PC-3 (cell line): ENCODE results near the gene RABGEF1. TPM values are rescaled to one million over a fixed set of nuclear protein-coding genes. Genes with fewer than 3 reads are reported as not detected.
"Not testable (repeated sequence)": the region's sequence is repeated elsewhere in the genome, so short reads cannot be mapped to it uniquely, and the experiment has no call there.

ENCODE experiments used
- ATAC-seq: fragments of 200-7000 bp; cut with Tn5 transposase; 2 replicates; pipeline ENCODE4 v1.9.1; 2020; ENCODE audit warnings: mild to moderate bottlenecking, moderate library complexity
- BruUV-seq: library from RNA; stranded (reverse); fragments of 400-500 nt; replicated peaks from 2 replicates; lab custom pipeline; 2021; lab: Mats Ljungman, UMichigan
- CTCF ChIA-PET: fragments of 300-600 bp; sonication (Branson Sonifier 250); formaldehyde crosslinking; loops from one replicate; lab custom pipeline; 2022; ENCODE audit warnings: antibody characterized with exemption; lab: Charles Lee
- POLR2A ChIA-PET: fragments of 300-600 bp; sonication (Branson Sonifier 250); formaldehyde crosslinking; loops from one replicate; lab custom pipeline; 2022; ENCODE audit warnings: antibody characterized with exemption; ENCODE audit not compliant: unreplicated experiment; lab: Charles Lee
- DNase-seq: peaks from one replicate; pipeline ENCODE4 v3.0.0-alpha.2; 2015
- H2AFZ ChIP-seq: fragments of 300-600 bp; sonication (generic); 2 replicates; pipeline ENCODE4 v1.6.0; 2016; ENCODE audit warnings: antibody characterized with exemption, low read length
- H3F3A ChIP-seq: fragments of 300-600 bp; sonication (generic); one replicate; pipeline ENCODE4 v1.6.0; 2017; ENCODE audit warnings: antibody characterized with exemption, low read length, control low read depth, mild to moderate bottlenecking; ENCODE audit not compliant: unreplicated experiment
- H3K27ac ChIP-seq: fragments of 300-600 bp; sonication (generic); 2 replicates; pipeline ENCODE4 v1.5.1; 2016; ENCODE audit warnings: mild to moderate bottlenecking, low read length
- H3K27me3 ChIP-seq: fragments of 300-600 bp; sonication (generic); 2 replicates; pipeline ENCODE4 v1.6.1; 2016; ENCODE audit warnings: low read length, mixed read lengths
- H3K36me3 ChIP-seq: fragments of 300-600 bp; sonication (generic); 2 replicates; pipeline ENCODE4 v1.6.1; 2016; ENCODE audit warnings: low read depth, mixed run types, low read length, mixed read lengths
- H3K4me1 ChIP-seq: fragments of 300-600 bp; sonication (generic); 2 replicates; pipeline ENCODE4 v1.5.1; 2016; ENCODE audit warnings: low read length; ENCODE audit not compliant: insufficient read depth
- H3K4me2 ChIP-seq: fragments of 300-600 bp; sonication (generic); 2 replicates; pipeline ENCODE4 v1.6.0; 2016; ENCODE audit warnings: low read length
- H3K4me3 ChIP-seq: fragments of 300-600 bp; sonication (generic); 2 replicates; pipeline ENCODE4 v1.5.1; 2016; ENCODE audit warnings: mild to moderate bottlenecking, low read length, mixed read lengths
- H3K79me2 ChIP-seq: fragments of 300-600 bp; sonication (generic); 2 replicates; pipeline ENCODE4 v1.6.1; 2017; ENCODE audit warnings: low read length, mixed read lengths
- H3K9ac ChIP-seq: fragments of 300-600 bp; sonication (generic); 2 replicates; pipeline ENCODE4 v1.6.0; 2016; ENCODE audit warnings: mild to moderate bottlenecking, low read length
- H3K9me2 ChIP-seq: fragments of 300-600 bp; sonication (generic); replicated peaks from 2 replicates; pipeline ENCODE4 v1.6.1; 2016; ENCODE audit warnings: mixed run types, low read length, mixed read lengths
- H3K9me3 ChIP-seq: fragments of 300-600 bp; sonication (generic); 2 replicates; pipeline ENCODE4 v1.6.1; 2016; ENCODE audit warnings: low read length, mixed read lengths
- H4K20me1 ChIP-seq: fragments of 300-600 bp; sonication (generic); 2 replicates; pipeline ENCODE4 v1.6.1; 2016; ENCODE audit warnings: low read length, mixed read lengths
- EZH2 ChIP-seq: fragments of 300-600 bp; sonication (generic); IDR thresholded peaks from one replicate; pipeline ENCODE4 v1.6.1; 2017; ENCODE audit warnings: antibody characterized with exemption, mild to moderate bottlenecking, low read length; ENCODE audit not compliant: unreplicated experiment
- EZH2phosphoT487 ChIP-seq: fragments of 300-600 bp; sonication (generic); IDR thresholded peaks from 2 replicates; pipeline ENCODE4 v1.6.1; 2018; ENCODE audit warnings: mild to moderate bottlenecking, antibody characterized with exemption, low read length, borderline replicate concordance
- intact Hi-C: fragments of 100-400 bp; cut with micrococcal nuclease; formaldehyde crosslinking; loops from 2 replicates; pipeline ENCODE4 v1.9.0; 2023
- total RNA-seq: library from RNA; depleted of rRNA; stranded (reverse); fragments of >200 nt; gene quantifications from 2 replicates; pipeline ENCODE4 v1.2.3, GENCODE V29; 2014
- TF ChIP-seq, protein P1 (sequence below): fragments of 300-600 bp; sonication (generic); conservative IDR thresholded peaks from 2 replicates; pipeline ENCODE4 v1.5.1; 2017; ENCODE audit warnings: antibody characterized with exemption, low read depth, mild to moderate bottlenecking, low read length

RABGEF1 gene
- total RNA-seq, 1 experiment from 2014 or later: 19.8 TPM

DNA sequence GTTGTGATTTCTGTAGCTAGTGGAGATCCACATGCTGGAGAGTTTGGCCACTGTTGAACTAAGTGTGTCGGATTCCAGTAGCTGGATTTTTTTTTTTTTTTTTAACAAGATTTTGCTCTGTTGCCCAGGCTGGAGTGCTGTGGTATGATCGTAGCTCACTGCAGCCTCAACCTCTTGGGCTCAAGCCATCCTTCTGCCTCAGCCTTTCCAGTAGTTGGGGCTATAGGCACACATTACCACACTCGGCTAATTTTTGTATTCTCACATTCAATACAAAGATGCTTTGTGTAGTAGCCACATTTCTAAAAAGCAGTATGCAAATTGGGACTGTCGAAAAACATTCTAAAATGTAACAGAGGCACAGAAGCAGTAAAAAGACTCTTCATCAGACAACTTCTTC, 63.5 kb downstream of the RABGEF1 start:
- no TSS peak for BruUV-seq
- POLR2A ChIA-PET: interaction anchor here (0.6 kb wide), 1 partner anchor 744 kb away, joined by 3 read pairs; no protein-coding TSS in a partner anchor
- H3K9me2 ChIP-seq: no peaks in the 10 kb centered on the region
- H3F3A ChIP-seq: no peaks in the 10 kb centered on the region
- H3K79me2 ChIP-seq: no peaks in the 10 kb centered on the region
- H3K36me3 ChIP-seq: peaks cover 35% of the 10 kb centered on the region
- ATAC-seq: no peak
- H3K4me3 ChIP-seq: no peak overlapping the region
- H3K9me3 ChIP-seq: no peaks in the 10 kb centered on the region
- H3K27ac ChIP-seq: no peak overlapping the region
- CTCF ChIA-PET: no interaction called here
- H3K27me3 ChIP-seq: no peaks in the 10 kb centered on the region
- H2AFZ ChIP-seq: no peak overlapping the region
- no peak overlapping the region for H3K9ac ChIP-seq
- no peaks in the 10 kb centered on the region for H4K20me1 ChIP-seq
- intact Hi-C loops: no loop called here
- TF ChIP-seq EZH2phosphoT487 (no peak), EZH2 (no peak)
- TF ChIP-seq, protein P1, sequence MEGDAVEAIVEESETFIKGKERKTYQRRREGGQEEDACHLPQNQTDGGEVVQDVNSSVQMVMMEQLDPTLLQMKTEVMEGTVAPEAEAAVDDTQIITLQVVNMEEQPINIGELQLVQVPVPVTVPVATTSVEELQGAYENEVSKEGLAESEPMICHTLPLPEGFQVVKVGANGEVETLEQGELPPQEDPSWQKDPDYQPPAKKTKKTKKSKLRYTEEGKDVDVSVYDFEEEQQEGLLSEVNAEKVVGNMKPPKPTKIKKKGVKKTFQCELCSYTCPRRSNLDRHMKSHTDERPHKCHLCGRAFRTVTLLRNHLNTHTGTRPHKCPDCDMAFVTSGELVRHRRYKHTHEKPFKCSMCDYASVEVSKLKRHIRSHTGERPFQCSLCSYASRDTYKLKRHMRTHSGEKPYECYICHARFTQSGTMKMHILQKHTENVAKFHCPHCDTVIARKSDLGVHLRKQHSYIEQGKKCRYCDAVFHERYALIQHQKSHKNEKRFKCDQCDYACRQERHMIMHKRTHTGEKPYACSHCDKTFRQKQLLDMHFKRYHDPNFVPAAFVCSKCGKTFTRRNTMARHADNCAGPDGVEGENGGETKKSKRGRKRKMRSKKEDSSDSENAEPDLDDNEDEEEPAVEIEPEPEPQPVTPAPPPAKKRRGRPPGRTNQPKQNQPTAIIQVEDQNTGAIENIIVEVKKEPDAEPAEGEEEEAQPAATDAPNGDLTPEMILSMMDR: no peak
- H3K4me1 ChIP-seq: no peaks in the 10 kb centered on the region
- no peak overlapping the region for H3K4me2 ChIP-seq
- no peak for DNase-seq

DNA sequence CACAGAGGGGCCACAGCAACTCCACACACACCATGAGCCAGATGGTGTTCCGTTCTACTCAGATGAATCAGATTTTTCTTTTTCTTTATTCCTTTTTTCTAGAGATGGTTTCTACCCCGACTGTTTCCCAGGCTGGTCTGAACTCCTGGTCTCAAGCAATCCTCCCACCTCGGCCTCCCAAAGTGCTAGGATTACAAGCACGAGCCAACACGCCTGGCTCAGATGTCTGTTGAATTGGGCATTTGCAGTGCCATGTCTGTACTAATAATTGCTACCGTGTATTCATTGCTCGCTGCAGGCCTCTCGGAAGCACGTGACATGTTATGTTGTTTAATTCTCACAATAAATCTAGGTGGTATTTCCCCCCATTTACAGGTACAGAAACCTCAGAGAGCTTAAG, 67.2 kb downstream of the RABGEF1 start:
- CTCF ChIA-PET: no interaction called here

DNA sequence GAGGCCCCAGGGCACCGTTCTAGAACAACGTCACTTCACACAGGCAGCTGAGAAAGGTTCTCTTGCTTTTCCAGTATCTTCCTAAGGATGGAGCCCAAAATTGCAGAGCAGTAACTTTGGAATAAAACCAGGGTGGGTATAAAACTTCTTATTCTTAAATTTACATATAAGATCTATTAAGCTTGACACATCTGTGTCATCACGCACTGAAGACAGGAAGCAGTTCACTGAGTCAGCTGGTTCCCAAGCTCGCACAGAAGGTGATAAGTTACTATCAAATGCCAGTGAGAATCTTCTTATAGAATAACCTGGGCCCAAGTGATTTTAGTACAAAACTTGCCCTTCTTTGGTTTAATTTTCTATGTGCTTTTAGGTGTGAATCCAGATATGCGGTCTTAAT, 70.2 kb downstream of the RABGEF1 start:
- peaks cover 37% of the 10 kb centered on the region for H3K36me3 ChIP-seq
- H3K79me2 ChIP-seq: no peaks in the 10 kb centered on the region
- no peak for TF ChIP-seq EZH2phosphoT487
- TF ChIP-seq, protein P1: no peak
- TF ChIP-seq EZH2: no peak
- ChIA-PET CTCF (no interaction called here), POLR2A (no interaction called here)
- H3K27ac ChIP-seq: no peak overlapping the region
- H3K27me3 ChIP-seq: no peaks in the 10 kb centered on the region
- DNase-seq (no peak), ATAC-seq (no peak)
- no peak overlapping the region for H2AFZ ChIP-seq
- intact Hi-C loops: no loop called here
- H3K4me1 ChIP-seq: no peaks in the 10 kb centered on the region
- no TSS peak for BruUV-seq
- H3K9me3 ChIP-seq: no peaks in the 10 kb centered on the region
- H3K9ac ChIP-seq: no peak overlapping the region
- H3K9me2 ChIP-seq: no peaks in the 10 kb centered on the region
- H3F3A ChIP-seq: no peaks in the 10 kb centered on the region
- no peak overlapping the region for H3K4me2 ChIP-seq
- H3K4me3 ChIP-seq: no peak overlapping the region
- no peaks in the 10 kb centered on the region for H4K20me1 ChIP-seq

More for the DNA sequence above, 67.2 kb downstream of the RABGEF1 start:
- Histone ChIP-seq H3K4me3 (no peak overlapping the region), H3K4me2 (no peak overlapping the region), H3K27ac (no peak overlapping the region), H3K9ac (no peak overlapping the region), H3K79me2 (no peaks in the 10 kb centered on the region), H3K9me2 (no peaks in the 10 kb centered on the region), H3K27me3 (no peaks in the 10 kb centered on the region), H3K4me1 (no peaks in the 10 kb centered on the region), H3F3A (no peaks in the 10 kb centered on the region), H3K36me3 (peaks cover 41% of the 10 kb centered on the region), H2AFZ (no peak overlapping the region), H4K20me1 (no peaks in the 10 kb centered on the region), H3K9me3 (no peaks in the 10 kb centered on the region)
- DNase-seq: no peak
- intact Hi-C loops: no loop called here
- ATAC-seq: no peak
- TF ChIP-seq EZH2 (no peak), EZH2phosphoT487 (no peak)
- TF ChIP-seq, protein P1: no peak
- POLR2A ChIA-PET: no interaction called here
- no TSS peak for BruUV-seq

DNA sequence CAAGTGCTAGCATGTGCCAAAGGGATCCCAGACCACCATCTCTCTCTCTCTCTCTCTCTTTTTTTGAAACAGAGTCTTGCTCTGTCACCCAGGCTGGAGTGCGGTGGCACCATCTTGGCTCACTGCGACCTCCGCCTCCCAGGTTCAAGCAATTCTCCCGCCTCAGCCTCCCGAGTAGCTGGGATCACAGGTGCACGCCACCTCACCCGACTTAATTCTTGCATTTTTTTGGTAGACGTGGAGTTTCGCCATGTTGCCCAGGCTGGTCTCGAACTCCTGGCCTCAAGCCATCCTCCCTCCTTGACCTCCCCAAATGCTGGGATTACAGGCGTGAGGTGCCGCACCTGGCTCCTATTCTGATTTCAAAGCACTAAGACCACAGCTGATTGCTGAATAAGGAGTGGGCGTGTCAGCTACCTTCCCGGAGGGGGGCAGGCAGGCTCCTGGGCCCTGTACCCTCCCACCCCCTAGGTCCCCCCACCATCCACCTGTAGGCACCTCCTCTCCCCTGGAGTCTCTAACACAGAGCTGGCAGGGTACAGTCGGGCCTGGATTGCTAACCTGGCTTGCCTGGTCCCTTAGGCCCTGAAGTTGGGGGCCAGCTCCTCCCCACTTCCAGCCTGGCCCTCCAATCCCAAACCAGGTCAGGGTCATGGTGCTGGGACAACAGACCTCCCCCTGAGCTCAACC, 74.8 kb downstream of the RABGEF1 start:
- H4K20me1 ChIP-seq, CTCF ChIA-PET, H3K4me1 ChIP-seq, H3K4me3 ChIP-seq, H3K79me2 ChIP-seq, POLR2A ChIA-PET, ATAC-seq, H3K27ac ChIP-seq, H3K9me2 ChIP-seq, BruUV-seq, H3K9me3 ChIP-seq, H3F3A ChIP-seq, H3K27me3 ChIP-seq, intact Hi-C loops, H3K4me2 ChIP-seq, H3K9ac ChIP-seq, DNase-seq, H2AFZ ChIP-seq: not testable (repeated sequence)
- peaks cover 14% of the 10 kb centered on the region; the same call in 1 of the 2 replicates for H3K36me3 ChIP-seq
